Muscle layer of duodenum (tissue), 2 donors: ENCODE results near the gene SLC34A3.

Experiments used
- H3K27ac ChIP-seq: one replicate; pipeline ENCODE4 v1.7.0; 2013; ENCODE audit warnings: mild to moderate bottlenecking, low read length
- H3K27me3 ChIP-seq: one replicate; pipeline ENCODE4 v1.7.0; 2013; ENCODE audit warnings: low read depth, mild to moderate bottlenecking, control low read depth, low read length
- H3K36me3 ChIP-seq, 2 donors: one replicate each; pipeline ENCODE4 v1.7.0; 2013; ENCODE audit warnings: low read length in 2 of 2, control low read depth in 1 of 2, mild to moderate bottlenecking in 1 of 2; ENCODE audit not compliant: insufficient read depth in 2 of 2, control insufficient read depth in 1 of 2
- H3K4me1 ChIP-seq, 2 donors: one replicate each; pipeline ENCODE4 v1.7.0; 2013; ENCODE audit warnings: low read length in 2 of 2, mild to moderate bottlenecking in 2 of 2, control low read depth in 1 of 2, moderate library complexity in 1 of 2; ENCODE audit not compliant: insufficient read depth in 2 of 2, control insufficient read depth in 1 of 2
- H3K4me3 ChIP-seq, 2 donors: one replicate each; pipeline ENCODE4 v1.7.0; 2013; ENCODE audit warnings: low read length in 2 of 2, low read depth in 1 of 2, mild to moderate bottlenecking in 1 of 2
- H3K9me3 ChIP-seq, 2 donors: one replicate each; pipeline ENCODE4 v1.7.0; 2013; ENCODE audit warnings: low read length in 2 of 2, control low read depth in 1 of 2, mild to moderate bottlenecking in 1 of 2; ENCODE audit not compliant: control insufficient read depth in 1 of 2
- donor health status: healthy.

SLC34A3 gene

DNA sequence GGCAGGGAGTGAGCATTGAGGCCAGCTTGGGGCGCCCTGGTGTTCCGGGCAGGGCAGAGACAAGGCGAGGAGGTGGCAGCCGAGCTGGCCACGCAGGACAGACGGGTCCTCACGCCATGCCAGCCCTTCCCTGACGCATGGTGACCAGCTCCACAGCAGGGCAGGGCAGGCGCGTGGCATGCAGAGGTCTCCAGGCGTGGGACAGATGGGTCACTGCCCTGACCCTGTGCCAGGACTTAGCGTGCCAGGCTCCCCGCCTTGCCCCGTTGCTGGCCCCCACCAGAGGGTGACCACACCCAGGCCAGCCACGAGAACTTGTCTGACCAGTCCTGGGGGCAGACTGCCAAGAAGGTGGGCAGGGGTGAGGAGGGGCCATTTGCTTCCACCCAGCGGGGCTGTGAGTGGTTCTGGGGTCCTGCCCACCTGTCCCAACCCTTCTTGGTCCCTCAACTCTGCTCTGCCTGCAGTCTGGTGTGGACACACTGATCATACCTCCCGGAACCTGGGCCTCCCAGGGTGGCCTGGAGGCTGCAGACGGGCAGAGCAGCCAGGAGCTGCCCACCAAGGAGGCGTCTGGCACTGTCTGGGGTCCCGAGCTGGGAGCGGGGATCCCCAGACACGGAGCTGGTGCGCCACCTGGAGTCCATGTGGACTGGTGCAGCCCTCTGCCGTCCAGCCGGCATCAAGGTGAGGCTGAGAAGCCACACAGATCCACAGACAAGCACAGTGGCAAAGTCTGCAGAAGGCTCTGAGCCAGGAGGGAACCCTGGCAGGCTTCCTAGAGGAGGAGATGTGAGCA, 3.4 kb upstream of the SLC34A3 start, which contains the start of gene RNF224:
TSS of gene RNF224 (plus strand) at position 449 of the 799 bp plus-strand sequence. CDS start 834 bp downstream, outside the sequence.
- peaks cover 11% of the 10 kb centered on the region for H3K27me3 ChIP-seq
- peaks cover 0 to 14% of the 10 kb centered on the region in 2 donors for H3K4me1 ChIP-seq
- no peak within 1 kb of the TSS for H3K4me3 ChIP-seq
- H3K9me3 ChIP-seq, result no peaks in the 10 kb centered on the region
- no peaks in the 10 kb centered on the region for H3K36me3 ChIP-seq
- no peak within 1 kb of the TSS for H3K27ac ChIP-seq

DNA sequence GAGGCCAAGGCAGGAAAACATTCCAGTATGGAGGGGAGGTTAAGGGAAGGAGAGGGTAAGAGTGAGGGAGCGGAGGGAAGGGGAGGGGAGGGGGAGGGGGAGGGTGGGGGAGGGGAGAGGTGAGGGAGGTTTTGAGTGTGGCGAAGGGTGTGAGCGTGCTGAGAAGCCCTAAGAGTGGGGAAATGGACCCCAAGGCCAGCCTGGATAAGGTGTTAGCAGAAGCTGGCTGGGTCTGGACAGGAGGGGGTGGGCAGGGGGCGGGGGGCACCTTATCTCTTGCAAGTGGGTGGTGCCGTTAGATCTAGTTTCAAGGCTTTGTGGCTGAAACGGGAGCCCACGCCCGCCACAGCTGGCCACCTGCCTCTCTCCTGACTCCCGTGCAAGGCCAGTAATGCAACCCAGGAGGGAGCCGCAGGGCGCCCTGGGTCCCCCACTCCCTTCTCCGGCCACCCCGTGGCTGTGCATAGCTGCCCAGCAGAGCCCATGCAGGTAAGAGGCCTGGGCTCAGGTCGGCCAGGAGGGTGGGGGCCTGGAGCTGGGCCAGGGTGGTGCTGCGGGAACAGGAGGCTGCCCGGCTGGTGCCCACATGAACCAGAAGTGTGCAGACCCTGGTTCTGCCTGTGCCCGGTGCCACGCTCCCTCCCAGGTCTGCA, 2.7 kb upstream of the SLC34A3 start:
- no peaks in the 10 kb centered on the region for H3K9me3 ChIP-seq
- peaks cover 0 to 7% of the 10 kb centered on the region in 2 donors for H3K4me1 ChIP-seq
- no peak overlapping the region for H3K27ac ChIP-seq
- H3K4me3 ChIP-seq, result no peak overlapping the region
- peaks cover 11% of the 10 kb centered on the region for H3K27me3 ChIP-seq
- no peaks in the 10 kb centered on the region for H3K36me3 ChIP-seq

DNA sequence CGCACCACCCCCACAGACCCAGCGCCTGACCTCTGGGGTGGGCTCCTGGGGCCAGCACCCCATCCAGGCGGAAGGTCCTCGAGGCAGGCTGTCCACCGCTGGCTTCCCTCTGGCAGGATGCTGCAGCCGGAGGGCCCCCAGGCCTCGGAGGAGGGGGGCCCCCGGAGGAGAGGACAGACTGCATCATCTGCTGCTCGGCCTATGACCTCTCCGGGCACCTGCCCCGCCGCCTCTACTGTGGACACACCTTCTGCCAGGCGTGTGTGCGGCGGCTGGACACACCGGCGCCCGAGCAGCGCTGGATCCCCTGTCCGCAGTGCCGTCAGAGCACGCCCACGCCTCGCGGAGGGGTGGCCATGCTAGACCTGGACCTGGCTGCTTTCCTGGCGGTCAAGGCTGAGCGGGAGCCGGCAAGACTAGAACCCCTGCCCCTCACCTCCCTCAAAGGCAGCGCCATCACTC, 2.2 kb upstream of the SLC34A3 start:
- Histone ChIP-seq H3K4me1 (peaks cover 0 to 6% of the 10 kb centered on the region in 2 donors), H3K36me3 (no peaks in the 10 kb centered on the region), H3K27ac (no peak overlapping the region), H3K4me3 (no peak overlapping the region), H3K27me3 (peaks cover 11% of the 10 kb centered on the region), H3K9me3 (no peaks in the 10 kb centered on the region)

DNA sequence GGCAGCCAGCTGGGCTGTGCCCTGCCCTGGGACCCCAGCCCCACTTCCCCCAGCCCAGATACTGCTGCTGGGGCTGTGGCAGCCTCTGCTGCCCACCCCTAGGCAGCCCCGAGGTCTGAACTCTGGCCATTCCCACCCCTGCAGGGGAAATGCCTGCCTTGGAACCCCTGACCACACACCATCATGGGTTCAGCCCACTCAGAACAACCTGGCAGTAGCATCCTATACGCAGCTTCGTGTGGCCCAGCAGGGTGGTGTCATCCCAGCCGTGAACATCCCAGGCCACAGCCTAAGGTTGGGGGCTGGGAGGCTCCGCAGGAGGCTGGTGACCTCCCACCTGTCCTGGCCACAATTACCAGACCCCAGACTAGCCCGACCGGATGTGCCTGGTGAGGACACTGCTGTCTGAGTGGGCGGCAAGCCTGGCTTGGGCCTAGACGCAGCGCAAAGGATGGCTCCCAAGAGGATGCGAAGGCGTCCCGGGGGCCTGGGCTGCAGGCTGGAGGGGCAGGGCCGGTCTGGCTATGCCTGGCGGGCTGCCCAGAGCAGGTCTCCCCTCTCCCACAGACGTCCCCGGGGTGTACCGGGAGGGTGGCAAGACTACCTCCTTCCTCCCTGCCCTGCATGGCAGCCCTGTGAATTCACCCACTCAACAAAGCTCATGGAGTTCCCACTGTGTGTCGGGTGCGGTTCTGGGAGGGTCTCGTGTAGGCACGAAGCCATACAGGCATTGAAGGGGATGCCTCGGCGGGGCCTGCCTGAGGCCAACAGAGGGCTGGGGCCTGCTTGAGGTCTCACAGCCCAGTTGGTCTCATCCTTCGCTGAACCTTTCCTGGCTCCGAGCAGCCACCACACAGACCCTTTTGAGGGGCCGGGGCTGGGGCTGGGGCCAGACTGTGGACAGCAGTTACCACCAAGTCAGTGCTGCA, 1.5 kb upstream of the SLC34A3 start:
- Histone ChIP-seq H3K4me3 (no peak overlapping the region), H3K36me3 (no peaks in the 10 kb centered on the region), H3K27me3 (peaks cover 11% of the 10 kb centered on the region), H3K4me1 (peaks cover 0 to under 1% of the 10 kb centered on the region in 2 donors), H3K9me3 (no peaks in the 10 kb centered on the region), H3K27ac (no peak overlapping the region)

DNA sequence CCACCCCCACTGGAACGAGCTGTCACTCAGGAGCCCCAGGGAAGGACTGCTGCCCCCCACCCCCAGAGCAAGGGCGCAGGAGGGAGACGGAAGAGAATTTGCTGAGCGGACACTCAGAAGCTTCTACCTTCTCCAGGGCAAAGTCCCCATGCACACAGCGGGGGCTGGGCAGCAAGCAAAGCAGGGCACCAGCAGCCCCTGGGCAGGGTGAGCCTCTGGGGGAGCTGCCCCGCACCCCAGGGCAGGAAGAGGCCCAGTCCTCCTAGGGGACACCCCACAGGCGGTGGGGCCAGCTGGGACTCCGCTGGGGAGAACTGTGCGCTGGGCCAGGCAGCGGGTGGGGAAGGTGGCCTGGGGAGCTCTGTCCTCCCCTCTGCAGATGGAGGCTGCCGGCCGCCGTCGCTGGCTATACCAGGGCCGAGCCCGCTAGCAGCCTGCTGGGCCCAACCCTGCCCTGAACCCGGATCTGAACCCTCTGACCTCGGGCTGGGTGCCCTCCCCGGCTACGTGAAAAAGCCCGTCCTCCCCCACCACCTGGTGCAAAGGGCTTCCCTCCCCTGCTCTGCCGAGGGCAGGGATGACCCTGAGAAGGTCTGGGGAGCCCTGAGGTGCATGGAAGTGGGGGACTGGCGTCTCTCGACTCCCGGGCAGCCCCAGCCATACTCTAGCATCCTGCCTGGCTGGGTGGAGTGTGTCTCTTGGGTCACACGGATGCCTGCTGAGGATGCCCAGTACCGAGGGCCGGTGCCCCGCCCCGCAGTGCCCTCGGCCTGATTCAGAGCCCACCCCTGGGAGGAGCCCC, 597 bp upstream of the SLC34A3 start:
- Histone ChIP-seq H3K27me3 (peaks cover 11% of the 10 kb centered on the region), H3K4me1 (no peaks in the 10 kb centered on the region), H3K9me3 (no peaks in the 10 kb centered on the region), H3K4me3 (no peak overlapping the region), H3K27ac (no peak overlapping the region), H3K36me3 (no peaks in the 10 kb centered on the region)

DNA sequence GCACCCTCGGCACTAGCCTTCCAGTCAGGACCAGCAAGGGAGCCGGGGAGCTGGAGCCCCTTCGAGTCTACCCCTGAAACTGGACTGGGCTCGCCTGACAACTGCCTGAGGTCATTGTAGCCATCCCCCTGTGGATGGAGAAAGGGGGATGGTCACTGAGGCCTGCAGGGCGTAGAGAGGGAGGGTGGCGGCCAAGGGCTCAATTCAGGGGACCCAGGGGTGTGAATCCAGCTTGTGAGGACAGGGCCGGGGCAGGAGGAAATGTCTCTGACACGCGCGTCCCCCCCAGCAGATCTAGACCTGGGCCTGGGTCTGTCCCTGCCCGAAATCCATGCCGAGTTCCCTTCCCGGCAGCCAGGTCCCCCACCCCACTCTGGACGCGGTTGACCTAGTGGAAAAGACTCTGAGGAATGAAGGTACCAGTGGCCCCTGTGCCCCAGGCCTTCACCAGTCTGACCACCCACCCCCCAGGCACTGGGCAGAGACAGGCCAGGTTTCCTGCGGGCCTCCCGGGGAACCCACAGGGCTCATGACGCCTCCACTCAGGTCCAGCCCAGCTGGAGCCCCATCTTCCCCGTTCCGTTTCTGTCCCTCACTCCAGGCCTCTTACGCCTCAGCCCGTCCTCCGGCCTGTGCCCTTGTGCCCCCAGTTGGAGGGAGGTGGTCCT, 805 bp downstream of the SLC34A3 start:
- peaks cover 11% of the 10 kb centered on the region for H3K27me3 ChIP-seq
- no peak overlapping the region for H3K27ac ChIP-seq
- peaks cover 0 to 13% of the 10 kb centered on the region in 2 donors for H3K4me1 ChIP-seq
- H3K4me3 ChIP-seq, result no peak overlapping the region
- H3K9me3 ChIP-seq, result no peaks in the 10 kb centered on the region
- H3K36me3 ChIP-seq, result no peaks in the 10 kb centered on the region

DNA sequence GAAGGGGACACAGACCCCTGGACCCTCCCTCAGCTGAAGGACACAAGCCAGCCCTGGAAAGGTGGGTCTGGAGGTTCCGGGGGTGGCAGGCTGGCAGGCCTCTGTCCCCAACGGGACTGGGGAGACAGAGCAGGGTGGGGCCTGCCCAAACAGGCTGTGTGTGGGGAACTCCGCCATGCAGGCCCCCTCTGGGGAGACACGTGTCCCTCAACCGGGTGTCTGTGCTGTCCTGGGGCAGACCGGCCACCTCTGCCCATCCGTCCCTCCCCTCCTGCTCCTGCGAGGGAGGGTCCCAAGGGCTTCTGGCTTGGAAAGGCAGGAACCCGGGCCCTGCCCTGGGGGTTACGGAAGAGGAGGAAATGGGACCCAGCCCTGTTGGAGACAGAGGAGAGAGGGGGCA, 1.4 kb downstream of the SLC34A3 start:
- Histone ChIP-seq H3K27ac (no peak overlapping the region), H3K4me3 (no peak overlapping the region), H3K9me3 (no peaks in the 10 kb centered on the region), H3K4me1 (peaks cover 0 to 19% of the 10 kb centered on the region in 2 donors), H3K36me3 (no peaks in the 10 kb centered on the region), H3K27me3 (peaks cover 11% of the 10 kb centered on the region)

DNA sequence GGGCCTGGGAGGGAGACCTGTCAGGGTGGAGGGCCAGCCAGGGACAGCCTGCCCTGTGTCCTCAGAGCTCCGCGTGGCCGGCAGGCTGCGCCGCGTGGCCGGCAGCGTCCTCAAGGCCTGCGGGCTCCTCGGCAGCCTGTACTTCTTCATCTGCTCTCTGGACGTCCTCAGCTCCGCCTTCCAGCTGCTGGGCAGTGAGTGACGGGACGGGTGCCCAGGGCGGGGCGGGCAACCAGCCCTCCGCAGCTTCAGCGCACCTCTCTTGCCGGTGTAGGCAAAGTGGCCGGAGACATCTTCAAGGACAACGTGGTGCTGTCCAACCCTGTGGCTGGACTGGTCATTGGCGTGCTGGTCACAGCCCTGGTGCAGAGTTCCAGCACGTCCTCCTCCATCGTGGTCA, 1.8 kb downstream of the SLC34A3 start:
- no peak overlapping the region for H3K27ac ChIP-seq
- no peaks in the 10 kb centered on the region for H3K36me3 ChIP-seq
- H3K9me3 ChIP-seq, result no peaks in the 10 kb centered on the region
- H3K4me1 ChIP-seq, result peaks cover 0 to 23% of the 10 kb centered on the region in 2 donors
- no peak overlapping the region for H3K4me3 ChIP-seq
- H3K27me3 ChIP-seq, result peaks cover 11% of the 10 kb centered on the region

DNA sequence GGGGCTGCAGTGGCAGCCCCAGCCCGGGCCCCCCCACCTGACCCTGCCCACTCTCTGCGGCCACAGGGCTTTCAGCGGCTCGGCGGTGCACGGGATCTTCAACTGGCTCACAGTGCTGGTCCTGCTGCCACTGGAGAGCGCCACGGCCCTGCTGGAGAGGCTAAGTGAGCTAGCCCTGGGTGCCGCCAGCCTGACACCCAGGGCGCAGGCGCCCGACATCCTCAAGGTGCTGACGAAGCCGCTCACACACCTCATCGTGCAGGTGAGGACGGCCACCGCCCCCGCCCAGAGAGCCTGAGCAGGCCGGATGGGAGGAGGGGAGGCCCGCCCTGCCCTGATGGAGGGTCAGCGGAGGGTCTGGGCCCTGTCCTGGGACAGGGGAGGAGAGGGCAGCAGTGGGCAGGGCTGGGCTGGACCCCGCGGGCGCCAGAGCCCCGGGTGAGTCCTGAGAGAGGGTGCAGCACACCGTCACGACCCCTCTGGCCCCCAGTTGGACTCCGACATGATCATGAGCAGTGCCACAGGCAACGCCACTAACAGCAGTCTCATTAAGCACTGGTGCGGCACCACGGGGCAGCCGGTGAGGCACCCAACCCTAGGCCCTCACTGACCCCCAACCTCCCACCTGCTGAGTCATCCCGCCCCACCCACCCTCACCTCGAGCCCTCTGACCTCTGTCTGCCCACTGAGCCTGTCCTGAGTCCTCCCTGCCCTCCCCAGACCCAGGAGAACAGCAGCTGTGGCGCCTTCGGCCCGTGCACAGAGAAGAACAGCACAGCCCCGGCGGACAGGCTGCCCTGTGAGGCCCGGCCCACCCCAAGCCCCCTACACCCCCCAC, 2.7 kb downstream of the SLC34A3 start:
- Histone ChIP-seq H3K4me3 (no peak overlapping the region), H3K27me3 (peaks cover 11% of the 10 kb centered on the region), H3K36me3 (no peaks in the 10 kb centered on the region), H3K27ac (no peak overlapping the region), H3K9me3 (no peaks in the 10 kb centered on the region), H3K4me1 (peaks cover 0 to 31% of the 10 kb centered on the region in 2 donors)
